ENCODE results near the gene GPR32. TPM values are rescaled to one million over a fixed set of nuclear protein-coding genes. Genes with fewer than 3 reads are reported as not detected.

The GPR32 gene
- total and polyA plus RNA-seq, 2 donors (not counting 1 experiment from before 2014, with no cell fraction given) = not detected

DNA sequence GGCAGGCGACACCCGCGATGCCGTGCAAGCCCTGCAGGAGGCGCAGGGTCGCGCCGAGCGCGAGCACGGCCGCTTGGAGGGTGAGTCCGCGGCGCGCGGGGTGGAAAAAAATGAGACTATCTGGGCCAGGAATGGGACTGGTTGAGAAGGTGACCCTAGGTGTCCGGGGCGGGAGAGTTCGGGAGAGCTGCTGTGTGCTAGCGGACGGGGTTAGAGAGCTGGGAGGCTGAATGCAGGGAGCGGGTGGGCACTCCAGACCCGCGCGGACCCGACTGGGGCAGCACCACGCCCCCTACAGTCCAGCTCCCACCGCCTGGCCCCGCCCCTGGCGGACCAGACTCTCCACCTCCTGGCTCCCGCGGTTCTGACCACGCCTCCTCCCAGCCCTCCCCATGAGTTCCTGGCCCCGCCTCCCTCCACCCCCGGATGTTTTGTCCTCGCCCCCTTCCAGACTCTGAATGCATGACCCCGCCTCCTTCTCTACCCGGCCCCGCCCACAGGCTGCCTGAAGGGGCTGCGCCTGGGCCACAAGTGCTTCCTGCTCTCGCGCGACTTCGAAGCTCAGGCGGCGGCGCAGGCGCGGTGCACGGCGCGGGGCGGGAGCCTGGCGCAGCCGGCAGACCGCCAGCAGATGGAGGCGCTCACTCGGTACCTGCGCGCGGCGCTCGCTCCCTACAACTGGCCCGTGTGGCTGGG, 45.6 kb upstream of the GPR32 start:
- Histone ChIP-seq H3K4me3 (ENCODE audit: control extremely low read depth in 1 of 5, extremely low read depth in 1 of 5, insufficient read depth in 1 of 5, low read depth in 2 of 5, low read length in 4 of 5) (peak overlapping the region in 4 of 5 experiments; percentile 43 to 53 (median 48)), H3K9me3 (ENCODE audit: control extremely low read depth in 1 of 3, control insufficient read depth in 2 of 3, insufficient read depth in 1 of 3, low read length in 2 of 3) (peaks cover 0 to 59% (median 3%) of the 10 kb centered on the region in 3 donors), H3K4me1 (ENCODE audit: control insufficient read depth in 2 of 2, insufficient read depth in 2 of 2, low read length in 2 of 2) (peaks cover 23 to 28% of the 10 kb centered on the region in 2 donors), H3K27me3 (replicated peaks in 1 of 4; ENCODE audit: control extremely low read depth in 1 of 4, control insufficient read depth in 3 of 4, insufficient read depth in 4 of 4, low read length in 3 of 4) (peaks cover 0 to 83% (median 27%) of the 10 kb centered on the region in 4 experiments), H2AFZ (ENCODE audit: insufficient read depth, low read depth, low read length, poor library complexity, severe bottlenecking) (peak overlapping the region; percentile 73), H3K9ac (ENCODE audit: low read length) (peak overlapping the region; percentile 55), H4K20me1 (ENCODE audit: control insufficient read depth, insufficient read depth, low read length, poor library complexity, severe bottlenecking) (no peaks in the 10 kb centered on the region), H3K36me3 (replicated peaks in 1 of 2; ENCODE audit: control extremely low read depth in 1 of 2, control insufficient read depth in 1 of 2, extremely low read depth in 1 of 2, insufficient read depth in 2 of 2, low read length in 1 of 2) (no peaks in the 10 kb centered on the region), H3K27ac (ENCODE audit: low read length in 2 of 2) (no peak overlapping the region), H3K79me2 (ENCODE audit: control insufficient read depth, insufficient read depth, low read length) (no peaks in the 10 kb centered on the region), H3K4me2 (replicated peaks; ENCODE audit: low read depth, low read length, poor library complexity, severe bottlenecking) (peak overlapping the region; percentile 69)
- ChIA-PET CTCF (interaction anchor here (1.3 to 2.4 kb wide), 3 partner anchors 55 to 198 kb away, joined by 3 to 6 read pairs (median 5); no protein-coding TSS in a partner anchor), POLR2A (no interaction called here)
- TF ChIP-seq EZH2 (IDR thresholded peaks at IDR 0.05; ENCODE audit: borderline replicate concordance, insufficient read depth, low read depth, low read length, poor library complexity, severe bottlenecking) = no peak
- TF ChIP-seq, protein P1, sequence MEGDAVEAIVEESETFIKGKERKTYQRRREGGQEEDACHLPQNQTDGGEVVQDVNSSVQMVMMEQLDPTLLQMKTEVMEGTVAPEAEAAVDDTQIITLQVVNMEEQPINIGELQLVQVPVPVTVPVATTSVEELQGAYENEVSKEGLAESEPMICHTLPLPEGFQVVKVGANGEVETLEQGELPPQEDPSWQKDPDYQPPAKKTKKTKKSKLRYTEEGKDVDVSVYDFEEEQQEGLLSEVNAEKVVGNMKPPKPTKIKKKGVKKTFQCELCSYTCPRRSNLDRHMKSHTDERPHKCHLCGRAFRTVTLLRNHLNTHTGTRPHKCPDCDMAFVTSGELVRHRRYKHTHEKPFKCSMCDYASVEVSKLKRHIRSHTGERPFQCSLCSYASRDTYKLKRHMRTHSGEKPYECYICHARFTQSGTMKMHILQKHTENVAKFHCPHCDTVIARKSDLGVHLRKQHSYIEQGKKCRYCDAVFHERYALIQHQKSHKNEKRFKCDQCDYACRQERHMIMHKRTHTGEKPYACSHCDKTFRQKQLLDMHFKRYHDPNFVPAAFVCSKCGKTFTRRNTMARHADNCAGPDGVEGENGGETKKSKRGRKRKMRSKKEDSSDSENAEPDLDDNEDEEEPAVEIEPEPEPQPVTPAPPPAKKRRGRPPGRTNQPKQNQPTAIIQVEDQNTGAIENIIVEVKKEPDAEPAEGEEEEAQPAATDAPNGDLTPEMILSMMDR (IDR thresholded peaks at IDR 0.05) = peak; percentile 50
- DNase-seq (peak; percentile 92), ATAC-seq (ENCODE audit: low read depth) (peak; percentile 87)
- peaks cover 36% of the 10 kb centered on the region for H3K4me1 Mint-ChIP-seq
- WGBS (ENCODE audit: insufficient coverage) = 1% methylated on average over 65 of the region's 65 CpGs
- peak overlapping the region; percentile 46 for H3K27ac Mint-ChIP-seq
- peaks cover 60% of the 10 kb centered on the region for H3K27me3 Mint-ChIP-seq
- H3K4me3 Mint-ChIP-seq = peak overlapping the region; percentile 75
- intact Hi-C loops (cut with micrococcal nuclease) = loop anchor here (2.0 kb wide), 1 partner anchor 356 kb away; no protein-coding TSS in a partner anchor
- no peaks in the 10 kb centered on the region for H3K9me3 Mint-ChIP-seq (ENCODE audit: insufficient read depth)
